Ascending aorta (tissue), 2 donors: ENCODE results near the gene P4HTM. TPM values are rescaled to one million over a fixed set of nuclear protein-coding genes. Genes with fewer than 3 reads are reported as not detected.

ENCODE experiments used
- DNase-seq, 2 donors: peaks; one replicate each; pipeline ENCODE4 v3.0.0-alpha.2; 2019; ENCODE audit warnings: low spot score in 2 of 2
- H3K27ac ChIP-seq, 2 donors: fragments of 200-600 bp; sonication (generic); one replicate each; pipeline ENCODE4 v1.5.1; 2016 to 2017; ENCODE audit warnings: mild to moderate bottlenecking in 1 of 2
- H3K27me3 ChIP-seq: fragments of 200-600 bp; sonication (generic); one replicate; pipeline ENCODE4 v1.5.1; 2017
- H3K36me3 ChIP-seq, 2 donors: fragments of 200-600 bp; sonication (generic); one replicate each; pipeline ENCODE4 v1.5.1; 2016
- H3K4me1 ChIP-seq, 2 donors: fragments of 200-600 bp; sonication (generic); one replicate each; pipeline ENCODE4 v1.5.1; 2016 to 2017; ENCODE audit warnings: mild to moderate bottlenecking in 1 of 2
- H3K4me3 ChIP-seq, 2 donors: fragments of 200-600 bp; sonication (generic); one replicate each; pipeline ENCODE4 v1.5.1; 2016 to 2017; ENCODE audit warnings: mild to moderate bottlenecking in 1 of 2
- H3K9me3 ChIP-seq, 2 donors: fragments of 200-600 bp; sonication (generic); one replicate each; pipeline ENCODE4 v1.5.1; 2016
- CTCF ChIP-seq, 3 experiments: fragments of 200-600 bp in 2 of 3; fragments of 450-650 bp in 1 of 3; sonication (generic) in 2 of 3; IDR thresholded peaks; one replicate each; pipeline ENCODE4 v1.5.1; 2016 to 2019; ENCODE audit warnings: antibody characterized with exemption in 3 of 3, mild to moderate bottlenecking in 1 of 3, moderate library complexity in 1 of 3
- intact Hi-C: fragments of 100-400 bp; cut with DNase I; formaldehyde crosslinking; loops from one replicate; pipeline ENCODE4 v1.15.1; 2023
- total RNA-seq: library from RNA; depleted of rRNA; stranded (reverse); fragments of >200 nt; gene quantifications from one replicate; pipeline ENCODE4 v1.1.0, GENCODE V29; 2016

Gene P4HTM
- total RNA-seq, 1 donor from 2014 or later: 71.9 TPM

GRCh38 chr3:48974076-48974864, 15.8 kb upstream of the P4HTM start:
- no peak for TF ChIP-seq CTCF (IDR thresholded peaks at IDR 0.05)
- no peak overlapping the region for H3K27ac ChIP-seq
- H3K4me1 ChIP-seq: no peaks in the 10 kb centered on the region
- no peaks in the 10 kb centered on the region for H3K27me3 ChIP-seq
- H3K4me3 ChIP-seq: no peak overlapping the region
- no peak for DNase-seq
- no peaks in the 10 kb centered on the region for H3K9me3 ChIP-seq
- H3K36me3 ChIP-seq: peaks cover 87 to 91% of the 10 kb centered on the region in 2 donors
- intact Hi-C loops: no loop called here

GRCh38 chr3:48979451-48979850, 10.6 kb upstream of the P4HTM start:
- Histone ChIP-seq H3K4me1 (no peaks in the 10 kb centered on the region), H3K4me3 (no peak overlapping the region), H3K27ac (no peak overlapping the region), H3K27me3 (no peaks in the 10 kb centered on the region), H3K36me3 (peaks cover 88 to 91% of the 10 kb centered on the region in 2 donors), H3K9me3 (no peaks in the 10 kb centered on the region)
- TF ChIP-seq CTCF (IDR thresholded peaks at IDR 0.05): no peak
- DNase-seq: no peak
- intact Hi-C loops: no loop called here

GRCh38 chr3:48980295-48980694, 9.7 kb upstream of the P4HTM start:
- Histone ChIP-seq H3K36me3 (peaks cover 85 to 91% of the 10 kb centered on the region in 2 donors), H3K4me1 (no peaks in the 10 kb centered on the region), H3K27ac (no peak overlapping the region), H3K4me3 (no peak overlapping the region), H3K9me3 (no peaks in the 10 kb centered on the region), H3K27me3 (no peaks in the 10 kb centered on the region)
- no peak for TF ChIP-seq CTCF (IDR thresholded peaks at IDR 0.05)
- intact Hi-C loops: no loop called here
- DNase-seq: no peak

GRCh38 chr3:48982016-48982415, 8.0 kb upstream of the P4HTM start:
- H3K4me1 ChIP-seq: no peaks in the 10 kb centered on the region
- TF ChIP-seq CTCF (IDR thresholded peaks at IDR 0.05): no peak
- H3K27ac ChIP-seq: no peak overlapping the region
- H3K9me3 ChIP-seq: no peaks in the 10 kb centered on the region
- no peaks in the 10 kb centered on the region for H3K27me3 ChIP-seq
- DNase-seq: no peak
- peaks cover 70 to 76% of the 10 kb centered on the region in 2 donors for H3K36me3 ChIP-seq
- intact Hi-C loops: no loop called here
- no peak overlapping the region for H3K4me3 ChIP-seq

GRCh38 chr3:48982686-48983085, 7.4 kb upstream of the P4HTM start:
- TF ChIP-seq CTCF (IDR thresholded peaks at IDR 0.05): no peak
- H3K27me3 ChIP-seq: no peaks in the 10 kb centered on the region
- H3K4me3 ChIP-seq: no peak overlapping the region
- H3K36me3 ChIP-seq: peaks cover 65 to 69% of the 10 kb centered on the region in 2 donors
- intact Hi-C loops: no loop called here
- no peaks in the 10 kb centered on the region for H3K9me3 ChIP-seq
- DNase-seq: no peak
- no peak overlapping the region for H3K27ac ChIP-seq
- no peaks in the 10 kb centered on the region for H3K4me1 ChIP-seq
